SU-DHL-6 (cell line): ENCODE measurements around the gene S100A14.

ENCODE experiments used
- EZH2phosphoT487 ChIP-seq: fragments of 200-600 bp; sonication (generic), shearing (Covaris generic); conservative IDR thresholded peaks from 2 replicates; pipeline ENCODE4 v1.6.1; 2018; ENCODE audit warnings: mild to moderate bottlenecking, antibody characterized with exemption, low read length, moderate library complexity, mixed read lengths
- TF ChIP-seq, protein P1 (sequence below): fragments of 200-600 bp; sonication (generic); IDR thresholded peaks from one replicate; pipeline ENCODE4 v1.5.1; 2017; ENCODE audit warnings: antibody characterized with exemption, mild to moderate bottlenecking, low read length, moderate library complexity; ENCODE audit not compliant: insufficient read depth, poor library complexity, severe bottlenecking

DNA sequence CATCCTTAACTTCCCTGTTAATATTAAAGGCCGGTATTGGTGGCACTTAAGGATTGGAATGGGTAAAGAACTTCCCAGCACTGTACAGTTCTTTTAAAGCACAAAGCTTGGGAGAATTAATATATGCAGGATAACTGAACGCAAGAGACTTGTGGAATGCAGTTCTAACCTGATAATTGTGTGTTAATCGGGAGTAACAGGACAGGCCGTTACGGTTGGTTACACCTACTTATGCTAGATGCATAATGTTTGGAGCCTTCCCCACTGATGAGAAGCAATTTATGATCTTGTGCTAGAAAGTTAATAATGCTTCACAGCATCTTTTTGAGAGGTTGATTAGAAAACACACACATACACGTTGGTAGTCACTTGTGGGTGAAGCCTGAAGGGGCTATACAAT, 24.7 kb upstream of the S100A14 start:
- TF ChIP-seq, protein P1, sequence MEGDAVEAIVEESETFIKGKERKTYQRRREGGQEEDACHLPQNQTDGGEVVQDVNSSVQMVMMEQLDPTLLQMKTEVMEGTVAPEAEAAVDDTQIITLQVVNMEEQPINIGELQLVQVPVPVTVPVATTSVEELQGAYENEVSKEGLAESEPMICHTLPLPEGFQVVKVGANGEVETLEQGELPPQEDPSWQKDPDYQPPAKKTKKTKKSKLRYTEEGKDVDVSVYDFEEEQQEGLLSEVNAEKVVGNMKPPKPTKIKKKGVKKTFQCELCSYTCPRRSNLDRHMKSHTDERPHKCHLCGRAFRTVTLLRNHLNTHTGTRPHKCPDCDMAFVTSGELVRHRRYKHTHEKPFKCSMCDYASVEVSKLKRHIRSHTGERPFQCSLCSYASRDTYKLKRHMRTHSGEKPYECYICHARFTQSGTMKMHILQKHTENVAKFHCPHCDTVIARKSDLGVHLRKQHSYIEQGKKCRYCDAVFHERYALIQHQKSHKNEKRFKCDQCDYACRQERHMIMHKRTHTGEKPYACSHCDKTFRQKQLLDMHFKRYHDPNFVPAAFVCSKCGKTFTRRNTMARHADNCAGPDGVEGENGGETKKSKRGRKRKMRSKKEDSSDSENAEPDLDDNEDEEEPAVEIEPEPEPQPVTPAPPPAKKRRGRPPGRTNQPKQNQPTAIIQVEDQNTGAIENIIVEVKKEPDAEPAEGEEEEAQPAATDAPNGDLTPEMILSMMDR, result no peak
- no peak for TF ChIP-seq EZH2phosphoT487
